ENCODE measurements around the gene DSCAM. TPM values are rescaled to one million over a fixed set of nuclear protein-coding genes. Genes with fewer than 3 reads are reported as not detected.

The DSCAM gene
- total RNA-seq, 4 donors from 2014 or later: 0.07 TPM; not detected in 3

DNA sequence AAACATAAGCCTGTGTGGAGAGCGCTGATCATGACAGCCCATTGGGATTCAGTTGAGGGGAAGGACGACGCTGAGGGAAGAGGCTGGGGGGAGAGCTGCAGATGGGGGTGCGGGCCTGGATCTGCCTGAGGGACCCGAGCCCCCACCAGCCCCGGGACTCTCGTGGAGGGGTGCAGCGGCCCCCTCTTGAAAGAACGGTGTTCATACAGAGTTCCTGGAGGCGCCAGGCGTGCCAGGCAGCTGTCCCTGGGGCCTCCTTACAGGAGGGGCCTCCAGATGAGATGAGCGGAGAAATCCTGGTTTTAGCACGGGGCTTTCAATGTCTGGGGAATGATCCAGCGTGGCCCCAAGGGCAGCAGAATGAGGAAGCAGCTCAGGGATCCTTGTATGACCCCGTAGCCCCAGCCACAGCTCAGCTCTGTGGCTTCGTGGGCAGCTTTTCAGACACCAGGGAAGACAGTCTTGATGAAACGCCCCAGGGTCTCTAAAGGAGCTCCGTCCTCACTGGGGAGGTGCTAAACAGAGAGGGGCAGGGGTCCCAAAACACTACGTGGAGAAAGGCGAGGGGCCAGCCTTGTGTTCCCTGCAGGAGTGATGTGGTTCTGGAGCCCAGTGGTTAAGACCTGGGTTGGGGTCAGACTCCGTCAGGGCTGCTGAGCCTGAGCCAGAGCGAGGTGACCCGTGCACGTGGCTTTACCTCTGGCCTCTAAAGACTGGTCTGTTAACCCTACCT lies 7.2 kb upstream of the DSCAM start:
- Histone ChIP-seq H3K4me1 (no peaks in the 10 kb centered on the region), H3K27me3 (no peaks in the 10 kb centered on the region), H3K36me3 (no peaks in the 10 kb centered on the region), H3K27ac (no peak overlapping the region), H3K4me3 (no peak overlapping the region), H3K9me3 (no peaks in the 10 kb centered on the region)
- no peak for DNase-seq
- intact Hi-C loops (cut with DNase I; ENCODE audit: low total_unique reads): no loop called here
- TF ChIP-seq POLR2A (IDR thresholded peaks at IDR 0.05): no peak
- TF ChIP-seq, protein P1, sequence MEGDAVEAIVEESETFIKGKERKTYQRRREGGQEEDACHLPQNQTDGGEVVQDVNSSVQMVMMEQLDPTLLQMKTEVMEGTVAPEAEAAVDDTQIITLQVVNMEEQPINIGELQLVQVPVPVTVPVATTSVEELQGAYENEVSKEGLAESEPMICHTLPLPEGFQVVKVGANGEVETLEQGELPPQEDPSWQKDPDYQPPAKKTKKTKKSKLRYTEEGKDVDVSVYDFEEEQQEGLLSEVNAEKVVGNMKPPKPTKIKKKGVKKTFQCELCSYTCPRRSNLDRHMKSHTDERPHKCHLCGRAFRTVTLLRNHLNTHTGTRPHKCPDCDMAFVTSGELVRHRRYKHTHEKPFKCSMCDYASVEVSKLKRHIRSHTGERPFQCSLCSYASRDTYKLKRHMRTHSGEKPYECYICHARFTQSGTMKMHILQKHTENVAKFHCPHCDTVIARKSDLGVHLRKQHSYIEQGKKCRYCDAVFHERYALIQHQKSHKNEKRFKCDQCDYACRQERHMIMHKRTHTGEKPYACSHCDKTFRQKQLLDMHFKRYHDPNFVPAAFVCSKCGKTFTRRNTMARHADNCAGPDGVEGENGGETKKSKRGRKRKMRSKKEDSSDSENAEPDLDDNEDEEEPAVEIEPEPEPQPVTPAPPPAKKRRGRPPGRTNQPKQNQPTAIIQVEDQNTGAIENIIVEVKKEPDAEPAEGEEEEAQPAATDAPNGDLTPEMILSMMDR (IDR thresholded peaks at IDR 0.05): no peak

DNA sequence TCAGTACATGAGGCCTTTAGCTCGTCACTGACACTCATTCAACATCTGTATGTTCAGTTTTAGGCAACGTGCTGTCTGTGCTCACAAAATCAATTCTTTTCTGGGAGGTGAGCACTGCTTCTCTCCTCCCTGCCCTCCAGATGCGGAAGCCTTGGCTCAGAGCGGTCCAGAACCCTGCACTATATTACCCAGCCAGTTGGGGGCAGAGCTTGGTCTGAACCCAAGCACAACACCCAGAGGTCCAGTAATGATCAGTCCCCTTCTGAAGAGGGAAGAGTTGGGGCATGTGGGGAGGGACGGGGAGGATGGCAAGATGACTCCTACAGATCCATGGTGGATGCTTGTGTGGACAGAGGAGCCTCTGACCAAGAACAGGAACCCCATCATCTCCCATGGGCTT lies 5.6 kb upstream of the DSCAM start:
- no peaks in the 10 kb centered on the region for H3K9me3 ChIP-seq
- intact Hi-C loops (cut with DNase I; ENCODE audit: low total_unique reads): no loop called here
- H3K4me3 ChIP-seq: no peak overlapping the region
- DNase-seq: no peak
- H3K27ac ChIP-seq: no peak overlapping the region
- no peak for TF ChIP-seq POLR2A (IDR thresholded peaks at IDR 0.05)
- TF ChIP-seq, protein P1 (IDR thresholded peaks at IDR 0.05): no peak
- H3K27me3 ChIP-seq: peaks cover 0 to 4% of the 10 kb centered on the region in 2 donors
- H3K36me3 ChIP-seq: no peaks in the 10 kb centered on the region
- no peaks in the 10 kb centered on the region for H3K4me1 ChIP-seq

DNA sequence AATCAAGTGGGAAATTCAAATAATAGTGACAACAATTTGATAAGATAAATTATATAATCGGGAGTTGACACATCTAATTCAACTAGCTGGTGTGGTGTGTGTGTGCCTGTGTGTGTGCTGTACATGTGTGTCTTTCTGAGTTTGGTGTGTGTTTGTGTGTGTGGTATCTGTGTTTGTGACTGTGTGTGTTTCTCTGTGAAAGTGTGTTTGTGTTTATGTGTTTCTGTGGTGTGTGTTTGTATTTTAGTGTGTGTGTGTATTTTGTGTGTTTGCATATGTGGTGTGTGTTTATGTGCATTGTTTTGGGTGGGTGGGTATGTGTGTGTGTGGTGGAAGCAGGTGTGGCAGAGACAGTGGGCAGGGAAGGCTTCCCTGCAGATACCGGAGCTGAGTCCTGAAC lies 4.8 kb upstream of the DSCAM start:
- no peaks in the 10 kb centered on the region for H3K9me3 ChIP-seq
- H3K27me3 ChIP-seq: peaks cover 0 to 4% of the 10 kb centered on the region in 2 donors
- TF ChIP-seq, protein P1 (IDR thresholded peaks at IDR 0.05): no peak
- no peak for TF ChIP-seq POLR2A (IDR thresholded peaks at IDR 0.05)
- no peak overlapping the region for H3K4me3 ChIP-seq
- H3K27ac ChIP-seq: no peak overlapping the region
- no peaks in the 10 kb centered on the region for H3K36me3 ChIP-seq
- no peak for DNase-seq
- intact Hi-C loops (cut with DNase I; ENCODE audit: low total_unique reads): no loop called here
- no peaks in the 10 kb centered on the region for H3K4me1 ChIP-seq

DNA sequence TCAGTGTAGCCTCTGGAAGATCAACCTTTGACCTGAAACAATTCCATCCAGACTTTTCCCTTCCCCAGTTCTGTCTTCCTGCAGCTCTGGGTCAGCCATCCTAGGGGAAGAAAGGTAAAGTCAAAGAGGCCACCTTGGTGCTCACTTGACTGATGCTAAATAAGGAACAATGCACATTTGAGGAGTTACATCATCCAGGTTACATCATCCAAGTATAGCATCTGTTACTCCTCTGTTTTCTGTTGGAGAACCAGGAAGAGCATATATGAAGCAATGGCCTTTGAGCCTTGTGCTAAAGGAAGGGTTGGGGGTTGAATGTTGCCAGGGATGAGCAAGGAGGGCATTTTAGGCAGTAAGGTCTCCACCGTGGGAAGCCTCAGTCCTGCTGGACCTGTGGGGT lies 3.1 kb upstream of the DSCAM start:
- intact Hi-C loops (cut with DNase I; ENCODE audit: low total_unique reads): no loop called here
- no peak for DNase-seq
- H3K36me3 ChIP-seq: no peaks in the 10 kb centered on the region
- TF ChIP-seq POLR2A (IDR thresholded peaks at IDR 0.05): no peak
- TF ChIP-seq, protein P1 (IDR thresholded peaks at IDR 0.05): no peak
- no peaks in the 10 kb centered on the region for H3K4me1 ChIP-seq
- H3K27me3 ChIP-seq: peaks cover 0 to 11% of the 10 kb centered on the region in 2 donors
- no peaks in the 10 kb centered on the region for H3K9me3 ChIP-seq
- H3K27ac ChIP-seq: no peak overlapping the region
- H3K4me3 ChIP-seq: no peak overlapping the region

DNA sequence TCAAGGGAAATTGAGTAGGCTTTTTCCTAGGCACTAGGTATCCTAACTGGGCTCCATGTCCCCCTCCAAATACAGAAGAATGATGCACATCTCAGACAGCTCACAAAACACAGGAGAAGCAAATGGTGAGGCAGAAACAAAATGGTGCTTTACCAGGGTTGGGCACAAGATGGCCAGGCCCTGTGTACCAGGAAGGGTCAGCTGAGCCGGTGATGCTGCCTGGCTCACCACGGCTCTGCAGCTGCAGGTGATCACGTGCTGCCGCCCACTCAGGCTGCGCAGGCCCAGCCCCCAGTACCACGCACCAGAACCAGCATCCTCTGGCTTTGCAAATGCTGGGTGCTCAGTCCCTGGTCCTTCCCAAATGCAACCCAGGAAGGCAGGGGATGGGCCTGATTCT lies 993 bp upstream of the DSCAM start:
- Histone ChIP-seq H3K27me3 (peaks cover 0 to 22% of the 10 kb centered on the region in 2 donors), H3K9me3 (no peaks in the 10 kb centered on the region), H3K36me3 (no peaks in the 10 kb centered on the region), H3K4me1 (no peaks in the 10 kb centered on the region), H3K4me3 (no peak overlapping the region), H3K27ac (no peak overlapping the region)
- intact Hi-C loops (cut with DNase I; ENCODE audit: low total_unique reads): no loop called here
- no peak for TF ChIP-seq POLR2A (IDR thresholded peaks at IDR 0.05)
- TF ChIP-seq, protein P1 (IDR thresholded peaks at IDR 0.05): no peak
- no peak for DNase-seq

All from uterus (tissue), 4 donors.